ENCODE measurements around the gene DENND6A.
"Not testable (repeated sequence)": the region's sequence is repeated elsewhere in the genome, so short reads cannot be mapped to it uniquely, and the experiment has no call there.

The DENND6A gene

GRCh38 chr3:57624801-57625200 lies 68.1 kb downstream of the DENND6A start:
- DNase-seq, result no peak

- DNase-seq, result no peak
Observed at GRCh38 chr3:57622362-57622761, 70.5 kb downstream of the DENND6A start.

- DNase-seq, result no peak
Observed at GRCh38 chr3:57617739-57618138, 75.1 kb downstream of the DENND6A start.

- no peak for DNase-seq
Observed at GRCh38 chr3:57616233-57616632, 76.6 kb downstream of the DENND6A start.

GRCh38 chr3:57611870-57612269 lies 81.0 kb downstream of the DENND6A start:
- DNase-seq, result not testable (repeated sequence)

- DNase-seq, result no peak
Observed at GRCh38 chr3:57605683-57606082, 87.2 kb downstream of the DENND6A start.

GRCh38 chr3:57604971-57605370 lies 87.9 kb downstream of the DENND6A start:
- DNase-seq, result no peak

- DNase-seq, result no peak
Observed at GRCh38 chr3:57600195-57600594, 92.7 kb downstream of the DENND6A start.

GRCh38 chr3:57598765-57599360 lies 94.0 kb downstream of the DENND6A start:
- no peak for DNase-seq

- DNase-seq, result peak; percentile 99
Observed at GRCh38 chr3:57597127-57597923, 95.6 kb downstream of the DENND6A start, which contains the start of gene ARF4. ARF4 (minus strand) TSS chr3:57597344; CDS start chr3:57597140, 204 bp downstream.

- peak; percentile 79 for DNase-seq
Observed at GRCh38 chr3:57596495-57597126, 96.3 kb downstream of the DENND6A start.

- DNase-seq, result no peak
Observed at GRCh38 chr3:57594576-57594975, 98.3 kb downstream of the DENND6A start.

GRCh38 chr3:57594144-57594543 lies 98.7 kb downstream of the DENND6A start:
- no peak for DNase-seq

GRCh38 chr3:57592306-57592705 lies 100.6 kb downstream of the DENND6A start:
- DNase-seq, result no peak

- no peak for DNase-seq
Observed at GRCh38 chr3:57587905-57588304, 105.0 kb downstream of the DENND6A start.

GRCh38 chr3:57586778-57587177 lies 106.1 kb downstream of the DENND6A start:
- no peak for DNase-seq

GRCh38 chr3:57583544-57583943 lies 109.3 kb downstream of the DENND6A start:
- no peak for DNase-seq

GRCh38 chr3:57582474-57583168 lies 110.3 kb downstream of the DENND6A start:
- no peak for DNase-seq

- DNase-seq, result no peak
Observed at GRCh38 chr3:57577801-57578200, 115.1 kb downstream of the DENND6A start.

GRCh38 chr3:57575966-57576626 lies 116.8 kb downstream of the DENND6A start:
- DNase-seq, result no peak

Measured in activated CD8-positive, alpha-beta memory T cell treated with anti-CD3 and anti-CD28 coated beads, Interleukin-2, amount 50 U/mL, for 48 hours (primary cell).